HepG2 (cell line): ENCODE results near the gene STRA6. TPM values are rescaled to one million over a fixed set of nuclear protein-coding genes. Genes with fewer than 3 reads are reported as not detected.

Experiments used
- ATAC-seq: fragments of 200-7000 bp; cut with Tn5 transposase; 3 replicates; pipeline ENCODE4 v1.9.1; 2020; ENCODE audit warnings: mild to moderate bottlenecking, moderate library complexity
- BruUV-seq: library from RNA; stranded (reverse); fragments of 400-500 nt; replicated peaks from 2 replicates; lab custom pipeline; 2021; lab: Mats Ljungman, UMichigan
- CTCF ChIA-PET: fragments of 300-600 bp; formaldehyde crosslinking; extraction: SDS; loops from one replicate; lab custom pipeline; 2021; ENCODE audit warnings: low total read pairs, inconsistent platforms, low intra/inter-chr PET ratio; lab: Yijun Ruan, JAX
- POLR2A ChIA-PET: fragments of 350-600 bp; sonication (Branson Sonifier 250); formaldehyde crosslinking; loops from one replicate; lab custom pipeline; 2020; ENCODE audit warnings: antibody characterized with exemption, inconsistent platforms; lab: Yijun Ruan, JAX
- DNase-seq: peaks from one replicate; pipeline ENCODE4 v3.0.0-alpha.2; 2015; ENCODE audit warnings: low spot score
- FAIRE-seq: peaks from 3 replicates; lab custom pipeline; 2011; peaks lifted over from hg19 to GRCh38; lab: Jason Lieb, UNC
- H2AFZ ChIP-seq: one replicate; pipeline ENCODE4 v1.6.1; 2011; ENCODE audit warnings: low read length, inconsistent platforms
- H3K27ac ChIP-seq: fragments of 300-600 bp; 3 replicates; pipeline ENCODE4 v1.8.0; 2011; ENCODE audit warnings: mixed run types, mild to moderate bottlenecking, mixed read lengths, low read length, inconsistent platforms; ENCODE audit not compliant: insufficient read depth; ENCODE audit errors: extremely low read length
- H3K27me3 ChIP-seq, 2 experiments: fragments of 200-600 bp in 1 of 2; 2 replicates in 1 of 2; 3 replicates in 1 of 2; pipeline versions ENCODE4 v1.6.0 to v1.8.0; 2011; ENCODE audit warnings: low read length in 2 of 2, mild to moderate bottlenecking in 2 of 2, moderate library complexity in 2 of 2, inconsistent platforms in 1 of 2; ENCODE audit not compliant: insufficient read depth in 2 of 2, control insufficient read depth in 1 of 2
- H3K36me3 ChIP-seq, 2 experiments: fragments of 200-600 bp in 1 of 2; replicated peaks in 1 of 2; 2 replicates in 1 of 2; 3 replicates in 1 of 2; pipeline versions ENCODE4 v1.5.1 to v1.8.0; 2011; ENCODE audit warnings: low read length in 2 of 2, inconsistent platforms in 1 of 2; ENCODE audit not compliant: insufficient read depth in 2 of 2, control insufficient read depth in 1 of 2
- H3K4me1 ChIP-seq: 2 replicates; pipeline ENCODE4 v1.5.1; 2012; ENCODE audit warnings: low read length, inconsistent platforms; ENCODE audit not compliant: insufficient read depth
- H3K4me2 ChIP-seq: 2 replicates; pipeline ENCODE4 v1.6.0; 2011; ENCODE audit warnings: low read depth, low read length, inconsistent platforms
- H3K4me3 ChIP-seq, 3 experiments: fragments of 200-600 bp in 1 of 3; sonication (generic), shearing (Covaris generic) in 1 of 3; replicated peaks in 1 of 3; 2 replicates each; pipeline ENCODE4 v1.5.1; 2011 to 2016; ENCODE audit warnings: low read length in 3 of 3, inconsistent platforms in 2 of 3, low read depth in 2 of 3, mild to moderate bottlenecking in 2 of 3, control low read depth in 1 of 3, mixed read lengths in 1 of 3; ENCODE audit not compliant: insufficient read depth in 1 of 3
- H3K79me2 ChIP-seq: one replicate; pipeline ENCODE4 v1.6.1; 2011; ENCODE audit warnings: low read length, inconsistent platforms; ENCODE audit not compliant: insufficient read depth
- H3K9ac ChIP-seq: 2 replicates; pipeline ENCODE4 v1.6.0; 2011; ENCODE audit warnings: mild to moderate bottlenecking, low read depth, low read length, inconsistent platforms; ENCODE audit not compliant: insufficient read depth
- H3K9me3 ChIP-seq: 2 replicates; pipeline ENCODE4 v1.5.1; 2012; ENCODE audit warnings: mild to moderate bottlenecking, low read length
- H4K20me1 ChIP-seq: 2 replicates; pipeline ENCODE4 v1.6.0; 2011; ENCODE audit warnings: inconsistent platforms, mild to moderate bottlenecking, low read length, moderate library complexity; ENCODE audit not compliant: insufficient read depth
- CEBPG ChIP-seq: IDR thresholded peaks from 2 replicates; pipeline ENCODE4 v1.6.1; 2016
- RFXANK ChIP-seq: IDR thresholded peaks from 2 replicates; pipeline ENCODE4 v1.6.1; 2016
- whole genome bisulfite sequencing: methylation state at CpG from one replicate; pipeline ENCODE4 v1.1.6; 2017; ENCODE audit warnings: low lambda C conversion rate; 5-methylcytosine and 5-hydroxymethylcytosine counted together
- in situ Hi-C: cut with HindIII; loops from 2 replicates; pipeline ENCODE4 v1.10.0; 2017; ENCODE audit warnings: low pct_unique_long_range_greater_than_20kb; ENCODE audit not compliant: extremely low pct_ligation_motif_present
- intact Hi-C: fragments of 100-400 bp; cut with micrococcal nuclease; formaldehyde crosslinking; loops from one replicate; pipeline ENCODE4 v1.10.0; 2022; ENCODE audit not compliant: unreplicated experiment
- polyA plus RNA-seq, 8 experiments: library from polyadenylated mRNA; depleted of rRNA in 3 of 8; stranded (reverse) in 7 of 8; unstranded in 1 of 8; fragments of >200 nt; fragmentation: Illumina TruSeq in 4 of 8; extraction: Trizol in 4 of 8; gene quantifications; 2 replicates each; pipeline versions ENCODE4 v1.2.1 to v1.2.3, GENCODE V29; 2011 to 2016; ENCODE audit warnings: low read depth in 4 of 8, missing spikeins in 1 of 8, mixed read lengths in 1 of 8; ENCODE audit not compliant: insufficient read depth in 1 of 8
- total RNA-seq, 5 experiments: library from RNA; depleted of rRNA; stranded (reverse); fragments of >200 nt; fragmentation: Illumina TruSeq; extraction: Trizol; gene quantifications; 2 replicates each; pipeline ENCODE4 v1.2.3, GENCODE V29; 2016; ENCODE audit warnings: low read depth in 1 of 5
- TF ChIP-seq, protein P1 (sequence below): sonication (generic); formaldehyde crosslinking; IDR thresholded peaks from 2 replicates; pipeline ENCODE4 v1.5.0; 2020; ENCODE audit warnings: missing genetic modification reagents
- TF ChIP-seq, protein P2 (sequence below), 2 experiments: fragments of 450-650 bp in 1 of 2; sonication (generic) in 1 of 2; formaldehyde crosslinking in 1 of 2; IDR thresholded peaks; 2 replicates each; pipeline versions ENCODE4 v1.6.1 to v1.8.0; 2016 to 2022; ENCODE audit warnings: antibody characterized with exemption in 1 of 2, mild to moderate bottlenecking in 1 of 2, missing genetic modification reagents in 1 of 2

The STRA6 gene
- total and polyA plus RNA-seq, 2 of the 13 experiments (the other 11 are each of a cell fraction or from before 2014, with no cell fraction given) = 1.6 to 2.1 TPM

DNA sequence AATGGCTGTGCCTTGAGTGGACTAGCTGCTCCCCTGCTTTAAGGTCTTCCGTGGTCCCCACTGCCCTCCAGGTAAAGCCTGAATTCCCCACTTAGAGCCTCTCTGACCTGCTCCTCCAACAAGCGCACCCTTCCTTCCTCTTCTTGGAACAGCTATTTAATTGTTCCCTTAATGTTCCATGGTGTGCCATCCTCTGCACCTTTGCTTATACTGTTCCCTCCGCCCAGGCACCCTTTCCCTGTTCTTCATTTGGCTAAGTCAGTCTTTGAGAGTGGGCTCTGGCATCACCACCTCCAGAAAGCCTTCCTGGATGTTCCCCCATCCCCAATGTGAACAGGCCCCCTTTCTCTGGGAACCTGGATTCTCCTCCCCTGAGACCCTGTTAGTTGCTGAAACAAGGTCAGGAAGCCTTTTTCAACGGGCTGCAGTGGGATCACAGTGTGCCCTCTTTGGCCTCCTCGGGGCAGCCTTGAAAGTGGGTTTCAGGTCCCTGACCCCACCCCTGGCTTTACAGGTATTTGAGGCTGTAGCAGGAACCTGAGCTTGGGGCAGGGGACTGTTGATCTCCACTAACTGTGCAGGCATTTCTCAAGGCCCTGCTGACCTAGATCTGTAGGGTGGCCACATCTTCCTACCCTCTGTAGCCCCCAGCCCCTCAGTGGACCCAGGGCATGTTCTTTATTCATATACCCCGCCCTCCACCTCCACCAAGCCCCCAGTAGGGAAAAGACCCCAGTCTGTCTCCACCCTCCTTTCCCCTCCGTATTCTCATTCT lies 24.1 kb downstream of the STRA6 start:
- BruUV-seq = no TSS peak
- WGBS = 28% methylated on average over 6 of the region's 7 CpGs
- ATAC-seq (no peak), FAIRE-seq (no peak), DNase-seq (no peak)
- Histone ChIP-seq H3K36me3 (no peaks in the 10 kb centered on the region), H3K4me3 (no peak overlapping the region), H3K27ac (no peak overlapping the region), H3K79me2 (no peaks in the 10 kb centered on the region), H3K4me1 (no peaks in the 10 kb centered on the region), H2AFZ (no peak overlapping the region), H3K4me2 (no peak overlapping the region), H3K27me3 (peaks cover 6 to 16% of the 10 kb centered on the region in 2 experiments; a peak in 4 of 5 replicates), H3K9ac (no peak overlapping the region), H3K9me3 (no peaks in the 10 kb centered on the region), H4K20me1 (no peaks in the 10 kb centered on the region)
- in situ Hi-C loops (no loop called here), intact Hi-C loops (no loop called here)
- ChIA-PET CTCF (no interaction called here), POLR2A (no interaction called here)
- TF ChIP-seq, protein P1, sequence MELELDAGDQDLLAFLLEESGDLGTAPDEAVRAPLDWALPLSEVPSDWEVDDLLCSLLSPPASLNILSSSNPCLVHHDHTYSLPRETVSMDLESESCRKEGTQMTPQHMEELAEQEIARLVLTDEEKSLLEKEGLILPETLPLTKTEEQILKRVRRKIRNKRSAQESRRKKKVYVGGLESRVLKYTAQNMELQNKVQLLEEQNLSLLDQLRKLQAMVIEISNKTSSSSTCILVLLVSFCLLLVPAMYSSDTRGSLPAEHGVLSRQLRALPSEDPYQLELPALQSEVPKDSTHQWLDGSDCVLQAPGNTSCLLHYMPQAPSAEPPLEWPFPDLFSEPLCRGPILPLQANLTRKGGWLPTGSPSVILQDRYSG (CRISPR knock-in tag) = no peak

DNA sequence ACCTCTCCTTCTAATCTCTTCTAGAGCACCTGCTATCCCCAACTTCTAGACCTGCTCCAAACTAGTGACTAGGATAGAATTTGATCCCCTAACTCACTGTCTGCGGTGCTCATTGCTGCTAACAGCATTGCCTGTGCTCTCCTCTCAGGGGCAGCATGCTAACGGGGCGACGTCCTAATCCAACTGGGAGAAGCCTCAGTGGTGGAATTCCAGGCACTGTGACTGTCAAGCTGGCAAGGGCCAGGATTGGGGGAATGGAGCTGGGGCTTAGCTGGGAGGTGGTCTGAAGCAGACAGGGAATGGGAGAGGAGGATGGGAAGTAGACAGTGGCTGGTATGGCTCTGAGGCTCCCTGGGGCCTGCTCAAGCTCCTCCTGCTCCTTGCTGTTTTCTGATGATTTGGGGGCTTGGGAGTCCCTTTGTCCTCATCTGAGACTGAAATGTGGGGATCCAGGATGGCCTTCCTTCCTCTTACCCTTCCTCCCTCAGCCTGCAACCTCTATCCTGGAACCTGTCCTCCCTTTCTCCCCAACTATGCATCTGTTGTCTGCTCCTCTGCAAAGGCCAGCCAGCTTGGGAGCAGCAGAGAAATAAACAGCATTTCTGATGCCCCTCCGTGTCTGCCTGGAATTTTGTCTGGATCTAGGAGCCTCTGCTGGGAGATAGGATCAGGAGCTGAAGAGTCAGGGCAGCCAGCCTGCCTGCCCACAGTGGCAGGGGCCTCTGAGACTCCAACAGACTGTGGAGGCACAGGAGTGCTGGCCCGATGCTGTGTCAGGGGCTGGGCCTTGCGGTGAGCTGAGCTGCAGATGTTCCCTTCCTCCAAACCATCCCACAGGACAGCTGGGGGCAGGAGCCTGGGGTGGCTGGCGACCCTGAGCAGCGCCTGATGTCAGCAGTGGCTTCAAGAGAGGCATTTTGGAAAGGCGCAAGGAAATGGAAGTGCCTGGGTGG lies 26.0 kb downstream of the STRA6 start:
- DNase-seq = no peak
- no peak overlapping the region for H3K4me2 ChIP-seq
- H3K4me3 ChIP-seq = no peak overlapping the region
- H3K27me3 ChIP-seq = peaks cover 6 to 25% of the 10 kb centered on the region in 2 experiments; a peak in 4 of 5 replicates
- FAIRE-seq = no peak
- H3K4me1 ChIP-seq = no peaks in the 10 kb centered on the region
- H3K9me3 ChIP-seq = no peaks in the 10 kb centered on the region
- intact Hi-C loops = no loop called here
- in situ Hi-C loops = no loop called here
- ChIA-PET CTCF (no interaction called here), POLR2A (no interaction called here)
- H2AFZ ChIP-seq = no peak overlapping the region
- H4K20me1 ChIP-seq = no peaks in the 10 kb centered on the region
- H3K79me2 ChIP-seq = no peaks in the 10 kb centered on the region
- no peaks in the 10 kb centered on the region for H3K36me3 ChIP-seq
- H3K9ac ChIP-seq = no peak overlapping the region
- WGBS = 17% methylated on average over 10 of the region's 10 CpGs
- H3K27ac ChIP-seq = no peak overlapping the region
- BruUV-seq = no TSS peak
- ATAC-seq = no peak
- TF ChIP-seq RFXANK (no peak), CEBPG (CRISPR knock-in tag) (no peak)
- TF ChIP-seq, protein P2, sequence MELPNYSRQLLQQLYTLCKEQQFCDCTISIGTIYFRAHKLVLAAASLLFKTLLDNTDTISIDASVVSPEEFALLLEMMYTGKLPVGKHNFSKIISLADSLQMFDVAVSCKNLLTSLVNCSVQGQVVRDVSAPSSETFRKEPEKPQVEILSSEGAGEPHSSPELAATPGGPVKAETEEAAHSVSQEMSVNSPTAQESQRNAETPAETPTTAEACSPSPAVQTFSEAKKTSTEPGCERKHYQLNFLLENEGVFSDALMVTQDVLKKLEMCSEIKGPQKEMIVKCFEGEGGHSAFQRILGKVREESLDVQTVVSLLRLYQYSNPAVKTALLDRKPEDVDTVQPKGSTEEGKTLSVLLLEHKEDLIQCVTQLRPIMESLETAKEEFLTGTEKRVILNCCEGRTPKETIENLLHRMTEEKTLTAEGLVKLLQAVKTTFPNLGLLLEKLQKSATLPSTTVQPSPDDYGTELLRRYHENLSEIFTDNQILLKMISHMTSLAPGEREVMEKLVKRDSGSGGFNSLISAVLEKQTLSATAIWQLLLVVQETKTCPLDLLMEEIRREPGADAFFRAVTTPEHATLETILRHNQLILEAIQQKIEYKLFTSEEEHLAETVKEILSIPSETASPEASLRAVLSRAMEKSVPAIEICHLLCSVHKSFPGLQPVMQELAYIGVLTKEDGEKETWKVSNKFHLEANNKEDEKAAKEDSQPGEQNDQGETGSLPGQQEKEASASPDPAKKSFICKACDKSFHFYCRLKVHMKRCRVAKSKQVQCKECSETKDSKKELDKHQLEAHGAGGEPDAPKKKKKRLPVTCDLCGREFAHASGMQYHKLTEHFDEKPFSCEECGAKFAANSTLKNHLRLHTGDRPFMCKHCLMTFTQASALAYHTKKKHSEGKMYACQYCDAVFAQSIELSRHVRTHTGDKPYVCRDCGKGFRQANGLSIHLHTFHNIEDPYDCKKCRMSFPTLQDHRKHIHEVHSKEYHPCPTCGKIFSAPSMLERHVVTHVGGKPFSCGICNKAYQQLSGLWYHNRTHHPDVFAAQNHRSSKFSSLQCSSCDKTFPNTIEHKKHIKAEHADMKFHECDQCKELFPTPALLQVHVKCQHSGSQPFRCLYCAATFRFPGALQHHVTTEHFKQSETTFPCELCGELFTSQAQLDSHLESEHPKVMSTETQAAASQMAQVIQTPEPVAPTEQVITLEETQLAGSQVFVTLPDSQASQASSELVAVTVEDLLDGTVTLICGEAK (IDR thresholded peaks at IDR 0.05) = no peak
- TF ChIP-seq, protein P2 (CRISPR knock-in tag; IDR thresholded peaks at IDR 0.05) = no peak
